ENCODE results near the gene SMIM17.

Gene SMIM17

DNA sequence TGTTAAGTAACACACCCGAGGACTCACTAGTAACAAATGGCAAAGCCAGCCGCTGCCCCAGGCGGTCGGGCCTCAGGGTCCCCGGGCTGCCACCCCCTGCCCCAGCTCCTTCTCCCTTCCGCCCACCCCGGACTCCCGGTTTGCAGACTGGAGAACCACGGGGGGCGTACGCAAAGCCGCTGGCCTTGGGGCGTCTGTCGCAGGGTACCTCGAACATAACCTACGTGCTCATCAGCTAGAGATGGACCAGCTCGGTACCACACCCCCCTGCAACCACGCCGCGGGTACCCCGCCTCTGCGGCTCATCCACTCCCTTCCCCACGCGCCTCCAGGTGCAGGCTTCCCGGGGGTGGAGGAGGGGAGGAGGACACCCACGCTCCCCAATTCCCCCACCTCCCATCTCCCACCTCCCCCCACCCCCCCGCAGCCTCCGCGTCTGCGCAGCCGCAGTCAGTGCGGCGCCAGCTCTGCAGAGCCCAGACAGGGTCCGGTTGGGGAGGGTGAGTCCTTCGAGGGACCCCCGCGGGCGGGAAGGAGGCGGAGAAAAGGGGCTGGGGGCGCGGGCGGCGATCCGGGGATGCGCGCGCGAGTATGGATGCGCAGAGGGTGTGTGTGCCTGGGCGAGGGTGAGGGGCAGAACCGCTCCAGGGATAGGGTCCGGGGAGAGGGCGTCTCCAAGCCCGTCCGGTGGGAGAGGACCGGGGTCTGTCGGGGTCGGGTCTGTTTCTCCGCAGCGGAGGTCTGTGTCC lies at the start of gene SMIM17:
SMIM17 (plus strand) TSS at position 449 of the 749 bp plus-strand sequence. CDS start 2,509 bp downstream, outside the sequence.
- Histone ChIP-seq H3K4me1 (ENCODE audit: control insufficient read depth, insufficient read depth, low read length, unreplicated experiment) (no peaks in the 10 kb centered on the region), H3K27ac (ENCODE audit: low read depth, low read length) (no peak within 1 kb of the TSS), H2AFZ (ENCODE audit: low read length, unreplicated experiment) (no peak within 1 kb of the TSS), H3K36me3 (ENCODE audit: insufficient read depth, low read length) (no peaks in the 10 kb centered on the region), H3K79me2 (ENCODE audit: control insufficient read depth, insufficient read depth, low read length, unreplicated experiment) (no peaks in the 10 kb centered on the region), H3K27me3 (ENCODE audit: insufficient read depth, low read length) (no peaks in the 10 kb centered on the region), H3K4me3 (ENCODE audit: low read depth, low read length) (no peak within 1 kb of the TSS)

DNA sequence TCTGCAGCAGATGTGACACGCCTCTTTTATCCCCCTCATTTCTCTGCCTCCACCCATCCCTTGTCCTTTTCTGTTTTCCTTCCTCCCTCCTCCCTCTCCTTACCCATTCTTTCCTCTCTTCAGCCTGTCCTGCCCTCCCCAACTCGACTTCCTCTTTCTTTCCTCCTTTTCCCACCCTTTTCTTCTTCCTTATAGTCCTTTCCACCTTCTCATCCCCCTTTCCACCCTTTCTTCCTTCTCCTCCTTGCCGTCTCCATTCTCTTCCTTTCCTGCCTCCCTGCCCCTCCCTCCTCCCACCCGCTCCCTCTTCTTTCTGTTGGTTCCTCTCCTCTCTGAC lies 48.5 kb upstream of the SMIM17 start:
- H3K4me3 ChIP-seq (ENCODE audit: low read depth, low read length) = peak overlapping the region; percentile 89
- H3K36me3 ChIP-seq (ENCODE audit: insufficient read depth, low read length) = 0 out of 2 replicates have a peak, but pooled peaks cover 5% of the 10 kb centered on the region
- peaks cover 23% of the 10 kb centered on the region for H3K79me2 ChIP-seq (ENCODE audit: control insufficient read depth, insufficient read depth, low read length, unreplicated experiment)
- no peak overlapping the region for H3K27ac ChIP-seq (ENCODE audit: low read depth, low read length)
- H3K4me1 ChIP-seq (ENCODE audit: control insufficient read depth, insufficient read depth, low read length, unreplicated experiment) = no peaks in the 10 kb centered on the region
- no peaks in the 10 kb centered on the region for H3K27me3 ChIP-seq (ENCODE audit: insufficient read depth, low read length)
- no peak overlapping the region for H2AFZ ChIP-seq (ENCODE audit: low read length, unreplicated experiment)

DNA sequence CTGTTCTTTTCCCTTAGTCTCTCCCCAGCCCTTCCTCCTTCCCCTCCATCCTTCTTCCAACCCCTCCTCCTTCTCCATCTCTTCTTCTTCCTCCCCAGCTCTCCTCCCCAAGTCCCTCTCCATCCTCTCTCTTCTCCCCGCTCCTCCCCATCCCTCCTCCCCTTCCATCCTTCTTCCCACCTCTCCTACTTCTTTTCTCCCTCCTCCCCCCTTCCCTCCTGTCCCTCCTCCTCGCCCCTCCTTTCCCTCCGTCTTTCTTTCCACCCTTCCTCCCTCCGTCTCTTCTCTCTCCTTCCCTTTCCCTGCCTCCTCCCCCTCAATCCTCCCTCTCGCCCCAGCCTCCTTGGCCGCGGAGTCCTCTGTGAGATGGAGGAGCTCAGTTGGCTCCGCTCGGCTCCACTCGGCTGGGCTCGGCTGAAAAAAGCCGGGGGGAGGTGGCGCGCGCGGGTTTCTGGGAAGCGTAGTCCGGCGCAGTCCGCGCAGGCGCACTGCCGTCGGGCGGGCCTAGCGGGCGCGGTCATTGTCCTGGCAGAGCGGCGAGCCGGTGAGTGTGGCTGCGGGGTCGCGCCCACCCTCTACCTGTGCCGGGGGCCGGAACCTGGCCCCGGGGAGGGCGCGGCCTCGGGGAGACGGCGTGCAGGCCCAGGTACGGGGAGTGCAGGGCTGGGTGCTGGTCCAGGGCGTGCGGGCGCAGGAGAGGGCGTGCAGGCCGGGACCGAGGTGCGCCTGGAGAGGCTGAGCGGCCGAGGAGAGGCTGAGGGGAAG lies 48.0 kb upstream of the SMIM17 start, which contains the start of gene ZNF71:
ZNF71 (plus strand) TSS at position 520 of the 765 bp plus-strand sequence. CDS start 6,257 bp downstream, outside the sequence.
- Histone ChIP-seq H3K79me2 (ENCODE audit: control insufficient read depth, insufficient read depth, low read length, unreplicated experiment) (peaks cover 23% of the 10 kb centered on the region), H3K27me3 (ENCODE audit: insufficient read depth, low read length) (no peaks in the 10 kb centered on the region), H3K36me3 (ENCODE audit: insufficient read depth, low read length) (0 out of 2 replicates have a peak, but pooled peaks cover 5% of the 10 kb centered on the region), H3K27ac (ENCODE audit: low read depth, low read length) (no peak within 1 kb of the TSS), H2AFZ (ENCODE audit: low read length, unreplicated experiment) (peak within 1 kb of the TSS; percentile 21), H3K4me3 (ENCODE audit: low read depth, low read length) (peak within 1 kb of the TSS; percentile 89), H3K4me1 (ENCODE audit: control insufficient read depth, insufficient read depth, low read length, unreplicated experiment) (no peaks in the 10 kb centered on the region)

DNA sequence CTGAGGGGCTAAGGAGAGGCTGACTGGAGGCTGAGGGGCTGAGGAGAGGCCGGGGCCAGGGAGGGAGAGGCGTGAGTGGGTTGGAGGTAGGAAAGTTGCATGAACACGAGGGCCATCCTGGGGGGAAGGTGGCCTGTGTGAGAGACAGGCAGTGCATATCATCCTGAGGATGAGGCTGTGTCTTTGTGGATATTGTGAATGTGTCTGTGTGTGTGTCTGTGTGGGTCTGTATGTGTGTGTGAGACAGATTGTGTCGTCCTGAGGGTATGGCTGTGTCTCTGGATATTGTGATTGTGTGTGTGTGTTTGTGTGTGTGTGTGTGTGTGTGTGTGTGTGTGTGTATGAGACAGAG lies 47.4 kb upstream of the SMIM17 start:
- Histone ChIP-seq H3K79me2 (ENCODE audit: control insufficient read depth, insufficient read depth, low read length, unreplicated experiment) (peaks cover 24% of the 10 kb centered on the region), H3K36me3 (ENCODE audit: insufficient read depth, low read length) (0 out of 2 replicates have a peak, but pooled peaks cover 5% of the 10 kb centered on the region), H3K4me3 (ENCODE audit: low read depth, low read length) (peak overlapping the region; percentile 89), H3K27ac (ENCODE audit: low read depth, low read length) (no peak overlapping the region), H3K4me1 (ENCODE audit: control insufficient read depth, insufficient read depth, low read length, unreplicated experiment) (no peaks in the 10 kb centered on the region), H3K27me3 (ENCODE audit: insufficient read depth, low read length) (no peaks in the 10 kb centered on the region), H2AFZ (ENCODE audit: low read length, unreplicated experiment) (peak overlapping the region; percentile 21)

DNA sequence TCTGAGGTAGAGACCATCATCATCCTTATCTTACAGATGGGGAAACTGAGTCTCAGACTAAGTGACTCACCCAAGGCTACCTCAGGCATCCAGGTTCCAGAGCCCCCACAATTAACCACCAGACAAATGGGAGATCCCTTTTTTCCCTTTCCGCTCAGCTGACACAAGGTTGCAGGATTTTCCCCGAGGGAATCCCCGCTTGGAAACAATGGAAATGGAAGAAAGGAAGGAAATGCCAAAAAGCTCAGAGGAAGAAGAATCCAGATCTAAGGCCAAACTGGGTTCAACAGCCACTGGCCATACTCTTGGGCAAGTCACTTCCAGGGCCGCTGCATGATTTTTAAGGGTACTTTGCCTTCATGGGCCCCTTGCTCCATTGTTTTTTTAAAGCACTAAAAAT lies 46.3 kb upstream of the SMIM17 start:
- H3K79me2 ChIP-seq (ENCODE audit: control insufficient read depth, insufficient read depth, low read length, unreplicated experiment) = peaks cover 28% of the 10 kb centered on the region
- H3K27me3 ChIP-seq (ENCODE audit: insufficient read depth, low read length) = no peaks in the 10 kb centered on the region
- no peak overlapping the region for H2AFZ ChIP-seq (ENCODE audit: low read length, unreplicated experiment)
- no peak overlapping the region; the same call in 1 of the 2 replicates for H3K4me3 ChIP-seq (ENCODE audit: low read depth, low read length)
- H3K36me3 ChIP-seq (ENCODE audit: insufficient read depth, low read length) = peaks cover 8% of the 10 kb centered on the region
- no peaks in the 10 kb centered on the region for H3K4me1 ChIP-seq (ENCODE audit: control insufficient read depth, insufficient read depth, low read length, unreplicated experiment)
- no peak overlapping the region for H3K27ac ChIP-seq (ENCODE audit: low read depth, low read length)

DNA sequence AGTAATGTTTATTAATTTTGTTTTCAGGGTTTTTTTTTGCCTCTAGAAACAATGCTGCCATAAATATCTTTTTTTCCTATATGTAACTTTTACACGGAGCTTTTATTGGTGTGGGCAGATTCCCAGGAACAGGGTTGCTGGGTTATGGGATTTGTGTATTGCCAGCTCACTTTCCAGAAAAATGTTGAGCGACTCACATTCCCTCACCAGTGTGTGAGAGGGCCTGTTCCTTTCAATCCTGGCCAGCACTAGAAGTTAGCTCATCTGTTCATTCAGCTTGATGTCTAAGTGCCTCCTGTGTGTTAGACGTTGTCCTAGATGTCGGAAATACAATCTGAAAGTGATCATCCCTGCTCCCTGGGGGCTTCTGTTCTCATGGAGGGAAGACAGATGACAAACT lies 45.3 kb upstream of the SMIM17 start:
- Histone ChIP-seq H3K79me2 (ENCODE audit: control insufficient read depth, insufficient read depth, low read length, unreplicated experiment) (peaks cover 28% of the 10 kb centered on the region), H3K4me1 (ENCODE audit: control insufficient read depth, insufficient read depth, low read length, unreplicated experiment) (no peaks in the 10 kb centered on the region), H2AFZ (ENCODE audit: low read length, unreplicated experiment) (no peak overlapping the region), H3K36me3 (ENCODE audit: insufficient read depth, low read length) (peaks cover 15% of the 10 kb centered on the region), H3K27me3 (ENCODE audit: insufficient read depth, low read length) (no peaks in the 10 kb centered on the region), H3K27ac (ENCODE audit: low read depth, low read length) (no peak overlapping the region), H3K4me3 (ENCODE audit: low read depth, low read length) (no peak overlapping the region)

DNA sequence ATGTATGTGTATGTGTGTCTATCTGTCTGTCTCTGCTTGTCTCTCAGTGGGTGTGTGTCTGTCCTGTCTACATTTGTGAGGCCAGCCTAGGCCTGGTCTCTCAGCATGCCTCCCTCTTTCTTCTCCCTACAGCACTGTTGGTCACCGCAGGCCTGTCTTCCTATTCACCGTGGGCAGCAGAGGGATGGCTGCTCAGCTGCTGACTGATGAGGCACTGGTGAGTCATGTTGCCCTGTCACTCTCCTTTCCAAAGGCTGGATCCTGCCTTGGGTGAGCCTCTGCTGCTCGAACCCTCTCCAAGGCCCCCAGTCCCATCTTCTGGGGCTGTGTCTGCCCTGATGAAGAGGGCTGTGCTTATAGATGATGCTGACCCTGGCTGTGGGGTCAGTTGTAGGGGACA lies 41.6 kb upstream of the SMIM17 start:
- no peaks in the 10 kb centered on the region for H3K27me3 ChIP-seq (ENCODE audit: insufficient read depth, low read length)
- peaks cover 24% of the 10 kb centered on the region for H3K36me3 ChIP-seq (ENCODE audit: insufficient read depth, low read length)
- no peak overlapping the region for H2AFZ ChIP-seq (ENCODE audit: low read length, unreplicated experiment)
- no peak overlapping the region for H3K4me3 ChIP-seq (ENCODE audit: low read depth, low read length)
- H3K27ac ChIP-seq (ENCODE audit: low read depth, low read length) = no peak overlapping the region
- H3K79me2 ChIP-seq (ENCODE audit: control insufficient read depth, insufficient read depth, low read length, unreplicated experiment) = peaks cover 20% of the 10 kb centered on the region
- no peaks in the 10 kb centered on the region for H3K4me1 ChIP-seq (ENCODE audit: control insufficient read depth, insufficient read depth, low read length, unreplicated experiment)

DNA sequence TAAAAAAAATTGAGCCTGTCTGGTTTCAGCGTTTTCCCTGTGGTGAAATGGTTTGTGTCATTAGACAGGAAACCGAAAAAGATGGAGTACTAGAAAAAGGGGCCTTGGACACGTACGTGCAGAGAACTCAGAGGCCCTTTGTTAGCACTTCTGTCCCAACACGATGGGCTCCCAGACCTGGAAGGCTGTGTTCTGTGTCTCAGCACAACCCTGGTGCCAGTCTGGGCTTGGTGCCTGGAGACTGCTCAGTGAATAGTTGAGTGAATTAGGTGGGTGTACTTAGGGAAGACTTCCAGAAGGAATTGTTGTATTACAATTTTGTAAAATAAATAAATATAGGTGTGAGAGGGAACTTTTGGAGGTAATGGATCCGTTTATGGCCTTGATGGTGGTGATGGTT lies 39.1 kb upstream of the SMIM17 start:
- Histone ChIP-seq H3K36me3 (ENCODE audit: insufficient read depth, low read length) (peaks cover 19% of the 10 kb centered on the region), H3K4me3 (ENCODE audit: low read depth, low read length) (no peak overlapping the region), H3K79me2 (ENCODE audit: control insufficient read depth, insufficient read depth, low read length, unreplicated experiment) (peaks cover 5% of the 10 kb centered on the region), H3K27ac (ENCODE audit: low read depth, low read length) (no peak overlapping the region), H3K27me3 (ENCODE audit: insufficient read depth, low read length) (no peaks in the 10 kb centered on the region), H3K4me1 (ENCODE audit: control insufficient read depth, insufficient read depth, low read length, unreplicated experiment) (no peaks in the 10 kb centered on the region), H2AFZ (ENCODE audit: low read length, unreplicated experiment) (no peak overlapping the region)

DNA sequence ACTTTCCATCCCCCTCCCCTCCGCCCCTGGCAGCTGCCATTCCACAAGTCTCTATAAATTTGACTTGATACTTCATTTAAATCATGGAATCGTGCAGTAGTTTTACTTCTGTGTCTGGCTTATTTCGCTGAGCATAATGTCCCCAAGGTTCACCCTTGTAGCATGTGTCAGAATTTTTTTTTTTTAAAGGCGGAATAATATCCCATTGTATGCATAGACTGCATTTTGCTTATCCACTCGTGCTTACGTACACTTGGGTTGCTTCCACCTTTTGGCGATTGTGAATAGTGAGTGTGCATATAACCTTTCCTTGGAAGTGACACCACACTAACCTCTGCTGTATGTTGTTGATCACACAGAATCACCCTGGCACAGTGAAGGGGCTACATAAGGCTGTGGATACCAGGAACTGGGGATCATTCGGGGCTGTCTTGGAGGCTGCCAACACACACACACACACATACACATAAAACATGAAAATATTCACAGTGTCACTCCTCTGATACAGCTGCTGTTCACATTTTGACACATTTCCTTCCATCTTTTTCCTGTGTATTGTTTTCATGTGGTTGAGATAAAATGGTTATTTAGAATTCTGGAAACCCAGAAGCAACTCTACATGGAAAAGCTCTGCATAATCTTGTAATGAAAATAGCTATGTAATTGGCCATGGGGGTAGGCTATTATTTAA lies 34.5 kb upstream of the SMIM17 start:
- H3K79me2 ChIP-seq (ENCODE audit: control insufficient read depth, insufficient read depth, low read length, unreplicated experiment) = no peaks in the 10 kb centered on the region
- H3K36me3 ChIP-seq (ENCODE audit: insufficient read depth, low read length) = peaks cover 1% of the 10 kb centered on the region; the same call in 1 of the 2 replicates

DNA sequence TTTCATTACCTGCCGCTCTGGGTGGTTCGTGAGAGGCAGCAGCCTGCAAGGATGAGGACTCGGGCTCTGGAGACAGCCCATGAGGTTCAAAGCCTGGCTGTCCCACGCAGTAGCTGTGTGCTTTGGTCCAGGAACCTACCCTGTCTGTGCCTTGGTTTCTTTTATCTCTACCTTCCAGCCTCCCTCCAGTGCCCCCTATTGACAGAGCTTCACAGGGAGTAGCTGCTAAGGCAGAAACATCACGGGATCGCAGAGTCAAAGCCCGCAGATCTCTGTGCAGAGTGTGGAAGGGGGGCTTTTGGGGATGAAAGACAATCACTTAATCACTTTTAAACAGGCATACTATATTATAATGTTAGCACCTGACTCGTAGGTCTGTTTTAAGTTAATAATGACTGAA lies 31.7 kb upstream of the SMIM17 start:
- Histone ChIP-seq H3K27ac (ENCODE audit: low read depth, low read length) (no peak overlapping the region), H2AFZ (ENCODE audit: low read length, unreplicated experiment) (no peak overlapping the region), H3K79me2 (ENCODE audit: control insufficient read depth, insufficient read depth, low read length, unreplicated experiment) (no peaks in the 10 kb centered on the region), H3K27me3 (ENCODE audit: insufficient read depth, low read length) (no peaks in the 10 kb centered on the region), H3K4me3 (ENCODE audit: low read depth, low read length) (no peak overlapping the region), H3K4me1 (ENCODE audit: control insufficient read depth, insufficient read depth, low read length, unreplicated experiment) (no peaks in the 10 kb centered on the region), H3K36me3 (ENCODE audit: insufficient read depth, low read length) (peaks cover 3% of the 10 kb centered on the region; the same call in 1 of the 2 replicates)

More for the DNA sequence above, 34.5 kb upstream of the SMIM17 start:
- Histone ChIP-seq H3K27me3 (ENCODE audit: insufficient read depth, low read length) (no peaks in the 10 kb centered on the region), H3K4me3 (ENCODE audit: low read depth, low read length) (no peak overlapping the region), H2AFZ (ENCODE audit: low read length, unreplicated experiment) (no peak overlapping the region), H3K4me1 (ENCODE audit: control insufficient read depth, insufficient read depth, low read length, unreplicated experiment) (no peaks in the 10 kb centered on the region), H3K27ac (ENCODE audit: low read depth, low read length) (no peak overlapping the region)

All from ACC112 (cell line).